Measurements from ENCODE around the gene DAB2IP. TPM values are rescaled to one million over a fixed set of nuclear protein-coding genes. Genes with fewer than 3 reads are reported as not detected.

Gene DAB2IP
- total RNA-seq, 1 donor from 2014 or later, result 38.0 TPM

- H3K4me3 ChIP-seq (ENCODE audit: low read depth, low read length), result no peak overlapping the region
- H3K27me3 ChIP-seq (ENCODE audit: control insufficient read depth, insufficient read depth, low read length), result no peaks in the 10 kb centered on the region
- TF ChIP-seq CTCF (IDR thresholded peaks at IDR 0.05; ENCODE audit: insufficient read depth, low read length, poor library complexity, severe bottlenecking), result no peak
- H3K36me3 ChIP-seq (ENCODE audit: control insufficient read depth, insufficient read depth, low read length), result no peaks in the 10 kb centered on the region
- no peak for DNase-seq (ENCODE audit: low read depth)
These were observed 96.6 kb downstream of the DAB2IP start for GRCh38 chr9:121748074-121748473.

- H3K4me3 ChIP-seq (ENCODE audit: low read depth, low read length), result no peak overlapping the region
- no peak for DNase-seq (ENCODE audit: low read depth)
- no peak for TF ChIP-seq CTCF (IDR thresholded peaks at IDR 0.05; ENCODE audit: insufficient read depth, low read length, poor library complexity, severe bottlenecking)
These were observed 97.4 kb downstream of the DAB2IP start for GRCh38 chr9:121748727-121749423.

DNA sequence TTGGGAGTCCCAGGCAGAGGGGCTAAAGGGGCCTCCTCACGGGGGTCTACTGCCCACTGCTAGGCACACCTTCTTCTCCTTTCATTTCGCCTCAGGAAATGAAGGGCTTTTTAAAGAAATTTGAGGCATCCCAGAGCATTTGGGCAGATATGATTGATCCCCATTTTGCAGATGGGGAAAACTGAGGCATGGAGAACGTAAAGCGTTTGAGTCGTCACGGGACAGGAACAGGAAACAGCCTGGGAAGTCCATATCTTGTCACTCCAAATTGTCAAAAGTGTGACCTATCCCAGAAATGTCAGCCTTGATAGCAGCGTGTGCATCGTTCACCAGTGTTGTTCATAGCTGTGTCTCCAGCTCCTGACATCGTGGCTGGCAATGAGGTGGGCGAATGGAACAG lies 98.2 kb downstream of the DAB2IP start:
- TF ChIP-seq CTCF (IDR thresholded peaks at IDR 0.05; ENCODE audit: insufficient read depth, low read length, poor library complexity, severe bottlenecking), result no peak
- DNase-seq (ENCODE audit: low read depth), result no peak
- no peak overlapping the region for H3K4me3 ChIP-seq (ENCODE audit: low read depth, low read length)
- no peaks in the 10 kb centered on the region for H3K36me3 ChIP-seq (ENCODE audit: control insufficient read depth, insufficient read depth, low read length)
- no peaks in the 10 kb centered on the region for H3K27me3 ChIP-seq (ENCODE audit: control insufficient read depth, insufficient read depth, low read length)

More at GRCh38 chr9:121748727-121749423, 97.4 kb downstream of the DAB2IP start:
- Histone ChIP-seq H3K27me3 (ENCODE audit: control insufficient read depth, insufficient read depth, low read length) (no peaks in the 10 kb centered on the region), H3K36me3 (ENCODE audit: control insufficient read depth, insufficient read depth, low read length) (no peaks in the 10 kb centered on the region)

DNA sequence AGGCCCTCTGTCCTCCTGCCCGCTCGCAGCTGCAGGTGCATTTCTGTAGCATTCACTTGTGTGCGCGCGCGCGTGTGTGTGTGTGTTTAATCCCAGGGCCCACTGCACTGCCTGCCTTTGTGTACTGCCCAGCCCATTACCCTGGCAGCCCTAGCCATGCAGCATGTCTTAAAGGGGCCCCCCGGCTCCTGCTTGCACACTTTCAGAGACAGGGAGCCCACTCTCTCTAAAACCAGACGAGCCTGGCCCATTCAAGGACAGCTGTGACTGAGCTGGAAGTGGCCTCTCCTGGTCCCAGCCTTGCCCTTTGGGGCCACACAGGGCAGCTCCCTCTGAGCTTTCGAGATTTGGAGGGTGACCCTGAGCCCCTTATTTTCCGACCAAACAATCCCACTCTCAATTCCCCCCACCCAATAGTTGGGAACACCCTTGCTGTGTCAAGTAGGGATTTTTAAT lies 98.9 kb downstream of the DAB2IP start:
- Histone ChIP-seq H3K36me3 (ENCODE audit: control insufficient read depth, insufficient read depth, low read length) (no peaks in the 10 kb centered on the region), H3K27me3 (ENCODE audit: control insufficient read depth, insufficient read depth, low read length) (no peaks in the 10 kb centered on the region), H3K4me3 (ENCODE audit: low read depth, low read length) (no peak overlapping the region)
- TF ChIP-seq CTCF (IDR thresholded peaks at IDR 0.05; ENCODE audit: insufficient read depth, low read length, poor library complexity, severe bottlenecking), result no peak
- DNase-seq (ENCODE audit: low read depth), result no peak

DNA sequence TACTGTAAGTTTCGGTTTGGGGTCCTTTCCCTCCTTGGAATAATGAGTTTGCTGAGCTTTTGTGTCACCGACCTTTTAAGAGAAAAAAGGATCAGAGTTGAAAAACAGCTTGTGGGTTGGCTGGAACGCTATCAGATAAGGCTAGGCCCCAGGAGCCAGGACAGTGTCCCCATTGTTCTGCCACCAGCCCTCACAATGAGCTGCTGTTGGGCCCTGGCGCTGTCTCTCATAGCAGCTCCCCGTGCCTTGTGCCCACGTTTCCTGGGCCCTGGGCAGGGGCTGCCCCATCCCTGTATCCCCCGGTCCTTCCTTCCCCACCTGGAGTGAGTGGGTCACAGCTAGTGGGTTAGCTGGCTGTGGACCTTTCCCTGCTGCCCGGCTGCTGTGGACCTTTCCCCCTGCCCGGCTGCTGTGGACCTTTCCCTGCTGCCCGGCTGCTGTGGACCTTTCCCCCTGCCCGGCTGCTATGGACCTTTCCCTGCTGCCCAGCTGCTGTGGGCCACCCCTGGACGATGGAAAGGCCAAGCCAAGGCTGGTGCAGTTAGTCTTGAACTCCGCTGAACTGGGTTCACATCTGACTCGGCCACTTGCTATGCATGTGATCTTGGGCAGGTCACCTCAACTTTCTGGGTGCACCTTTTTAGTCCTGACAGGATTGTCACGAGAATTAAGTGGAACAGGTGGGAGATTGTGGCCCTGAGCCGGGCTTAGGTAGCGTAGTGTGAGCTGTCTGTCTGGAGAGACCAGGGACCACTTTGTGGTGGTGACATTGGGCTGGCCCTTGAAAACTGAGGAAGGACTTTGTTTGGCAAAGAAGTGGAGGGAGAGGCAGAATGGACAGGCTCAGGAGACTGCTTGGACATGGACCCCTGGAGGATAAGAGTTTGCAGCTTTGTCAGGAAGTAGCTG lies 99.5 kb downstream of the DAB2IP start:
- Histone ChIP-seq H3K4me3 (ENCODE audit: low read depth, low read length) (no peak overlapping the region), H3K27me3 (ENCODE audit: control insufficient read depth, insufficient read depth, low read length) (no peaks in the 10 kb centered on the region), H3K36me3 (ENCODE audit: control insufficient read depth, insufficient read depth, low read length) (no peaks in the 10 kb centered on the region)
- no peak for TF ChIP-seq CTCF (IDR thresholded peaks at IDR 0.05; ENCODE audit: insufficient read depth, low read length, poor library complexity, severe bottlenecking)
- no peak for DNase-seq (ENCODE audit: low read depth)
